ENCODE results near the gene AMPD3.
"Not testable (repeated sequence)": the region's sequence is repeated elsewhere in the genome, so short reads cannot be mapped to it uniquely, and the experiment has no call there.

AMPD3 gene

GRCh38 chr11:10418950-10419310 lies 36.1 kb upstream of the AMPD3 start:
- TF ChIP-seq CTCF (IDR thresholded peaks at IDR 0.05; ENCODE audit: borderline replicate concordance, insufficient read depth, low read depth, low read length) = no peak
- no peak overlapping the region for H3K4me3 ChIP-seq (ENCODE audit: low read depth, low read length)

- no peak overlapping the region for H3K4me3 ChIP-seq (ENCODE audit: low read depth, low read length)
- TF ChIP-seq CTCF (IDR thresholded peaks at IDR 0.05; ENCODE audit: borderline replicate concordance, insufficient read depth, low read depth, low read length) = no peak
Measured at GRCh38 chr11:10426475-10426874, 28.6 kb upstream of the AMPD3 start.

GRCh38 chr11:10428453-10428852 lies 26.6 kb upstream of the AMPD3 start:
- no peak overlapping the region for H3K4me3 ChIP-seq (ENCODE audit: low read depth, low read length)
- TF ChIP-seq CTCF (IDR thresholded peaks at IDR 0.05; ENCODE audit: borderline replicate concordance, insufficient read depth, low read depth, low read length) = no peak

GRCh38 chr11:10429526-10429925 lies 25.5 kb upstream of the AMPD3 start:
- TF ChIP-seq CTCF (IDR thresholded peaks at IDR 0.05; ENCODE audit: borderline replicate concordance, insufficient read depth, low read depth, low read length) = no peak
- H3K4me3 ChIP-seq (ENCODE audit: low read depth, low read length) = no peak overlapping the region

- no peak overlapping the region for H3K4me3 ChIP-seq (ENCODE audit: low read depth, low read length)
- no peak for TF ChIP-seq CTCF (IDR thresholded peaks at IDR 0.05; ENCODE audit: borderline replicate concordance, insufficient read depth, low read depth, low read length)
Measured at GRCh38 chr11:10432493-10432892, 22.6 kb upstream of the AMPD3 start.

- TF ChIP-seq CTCF (IDR thresholded peaks at IDR 0.05; ENCODE audit: borderline replicate concordance, insufficient read depth, low read depth, low read length) = no peak
Measured at GRCh38 chr11:10432971-10433370, 22.1 kb upstream of the AMPD3 start.

GRCh38 chr11:10436224-10436623 lies 18.8 kb upstream of the AMPD3 start:
- H3K4me3 ChIP-seq (ENCODE audit: low read depth, low read length) = no peak overlapping the region
- no peak for TF ChIP-seq CTCF (IDR thresholded peaks at IDR 0.05; ENCODE audit: borderline replicate concordance, insufficient read depth, low read depth, low read length)

More at GRCh38 chr11:10432971-10433370, 22.1 kb upstream of the AMPD3 start:
- no peak overlapping the region for H3K4me3 ChIP-seq (ENCODE audit: low read depth, low read length)

- H3K4me3 ChIP-seq (ENCODE audit: low read depth, low read length) = not testable (repeated sequence)
Measured at GRCh38 chr11:10436683-10437082, 18.4 kb upstream of the AMPD3 start.

Measured in GM12875 (cell line).